Neural cell (in vitro differentiated cells): ENCODE results near the gene OR7C1.
"Not testable (repeated sequence)": the region's sequence is repeated elsewhere in the genome, so short reads cannot be mapped to it uniquely, and the experiment has no call there.

ENCODE experiments used
- POLR2AphosphoS5 ChIP-seq: IDR thresholded peaks from 2 replicates; pipeline ENCODE4 v1.6.1; 2012
- RAD21 ChIP-seq: fragments of 450-650 bp; conservative IDR thresholded peaks from 2 replicates; pipeline ENCODE4 v1.6.1; 2014; ENCODE audit warnings: antibody characterized with exemption, mild to moderate bottlenecking, moderate library complexity
- SMC3 ChIP-seq: fragments of 450-650 bp; conservative IDR thresholded peaks from 2 replicates; pipeline ENCODE4 v1.6.1; 2014; ENCODE audit warnings: antibody characterized with exemption, mild to moderate bottlenecking, moderate library complexity; ENCODE audit not compliant: poor library complexity
- TF ChIP-seq, protein P1 (sequence below): fragments of 450-650 bp; IDR thresholded peaks from 2 replicates; pipeline ENCODE4 v1.5.1; 2014; ENCODE audit warnings: antibody characterized with exemption, mild to moderate bottlenecking, moderate library complexity; ENCODE audit not compliant: poor library complexity, severe bottlenecking
- TF ChIP-seq, protein P2 (sequence below): IDR thresholded peaks from 2 replicates; pipeline ENCODE4 v1.6.1; 2012; ENCODE audit warnings: borderline replicate concordance

DNA sequence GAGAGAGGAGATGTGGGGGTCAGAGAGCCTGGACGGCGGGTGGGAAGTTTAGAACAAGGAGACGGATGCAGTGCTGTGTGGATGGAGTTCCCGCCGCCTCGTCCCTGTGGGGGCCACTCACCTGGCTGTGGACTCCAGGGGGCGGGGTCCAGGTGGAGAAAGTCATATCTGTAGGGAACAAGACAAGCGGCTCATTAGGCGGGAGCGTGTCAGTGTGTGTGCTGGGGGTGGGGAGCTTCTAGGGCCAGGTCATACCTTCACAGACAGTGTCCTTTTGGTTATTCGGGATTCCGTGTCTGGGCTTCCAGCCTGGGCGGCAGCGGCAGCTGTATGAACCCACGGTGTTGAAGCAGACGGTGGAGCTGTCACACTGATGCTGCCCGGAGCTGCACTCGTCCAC, 69.6 kb downstream of the OR7C1 start:
- not testable (repeated sequence) for TF ChIP-seq SMC3, POLR2AphosphoS5, RAD21
- TF ChIP-seq, protein P1, sequence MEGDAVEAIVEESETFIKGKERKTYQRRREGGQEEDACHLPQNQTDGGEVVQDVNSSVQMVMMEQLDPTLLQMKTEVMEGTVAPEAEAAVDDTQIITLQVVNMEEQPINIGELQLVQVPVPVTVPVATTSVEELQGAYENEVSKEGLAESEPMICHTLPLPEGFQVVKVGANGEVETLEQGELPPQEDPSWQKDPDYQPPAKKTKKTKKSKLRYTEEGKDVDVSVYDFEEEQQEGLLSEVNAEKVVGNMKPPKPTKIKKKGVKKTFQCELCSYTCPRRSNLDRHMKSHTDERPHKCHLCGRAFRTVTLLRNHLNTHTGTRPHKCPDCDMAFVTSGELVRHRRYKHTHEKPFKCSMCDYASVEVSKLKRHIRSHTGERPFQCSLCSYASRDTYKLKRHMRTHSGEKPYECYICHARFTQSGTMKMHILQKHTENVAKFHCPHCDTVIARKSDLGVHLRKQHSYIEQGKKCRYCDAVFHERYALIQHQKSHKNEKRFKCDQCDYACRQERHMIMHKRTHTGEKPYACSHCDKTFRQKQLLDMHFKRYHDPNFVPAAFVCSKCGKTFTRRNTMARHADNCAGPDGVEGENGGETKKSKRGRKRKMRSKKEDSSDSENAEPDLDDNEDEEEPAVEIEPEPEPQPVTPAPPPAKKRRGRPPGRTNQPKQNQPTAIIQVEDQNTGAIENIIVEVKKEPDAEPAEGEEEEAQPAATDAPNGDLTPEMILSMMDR, result not testable (repeated sequence)
- TF ChIP-seq, protein P2, sequence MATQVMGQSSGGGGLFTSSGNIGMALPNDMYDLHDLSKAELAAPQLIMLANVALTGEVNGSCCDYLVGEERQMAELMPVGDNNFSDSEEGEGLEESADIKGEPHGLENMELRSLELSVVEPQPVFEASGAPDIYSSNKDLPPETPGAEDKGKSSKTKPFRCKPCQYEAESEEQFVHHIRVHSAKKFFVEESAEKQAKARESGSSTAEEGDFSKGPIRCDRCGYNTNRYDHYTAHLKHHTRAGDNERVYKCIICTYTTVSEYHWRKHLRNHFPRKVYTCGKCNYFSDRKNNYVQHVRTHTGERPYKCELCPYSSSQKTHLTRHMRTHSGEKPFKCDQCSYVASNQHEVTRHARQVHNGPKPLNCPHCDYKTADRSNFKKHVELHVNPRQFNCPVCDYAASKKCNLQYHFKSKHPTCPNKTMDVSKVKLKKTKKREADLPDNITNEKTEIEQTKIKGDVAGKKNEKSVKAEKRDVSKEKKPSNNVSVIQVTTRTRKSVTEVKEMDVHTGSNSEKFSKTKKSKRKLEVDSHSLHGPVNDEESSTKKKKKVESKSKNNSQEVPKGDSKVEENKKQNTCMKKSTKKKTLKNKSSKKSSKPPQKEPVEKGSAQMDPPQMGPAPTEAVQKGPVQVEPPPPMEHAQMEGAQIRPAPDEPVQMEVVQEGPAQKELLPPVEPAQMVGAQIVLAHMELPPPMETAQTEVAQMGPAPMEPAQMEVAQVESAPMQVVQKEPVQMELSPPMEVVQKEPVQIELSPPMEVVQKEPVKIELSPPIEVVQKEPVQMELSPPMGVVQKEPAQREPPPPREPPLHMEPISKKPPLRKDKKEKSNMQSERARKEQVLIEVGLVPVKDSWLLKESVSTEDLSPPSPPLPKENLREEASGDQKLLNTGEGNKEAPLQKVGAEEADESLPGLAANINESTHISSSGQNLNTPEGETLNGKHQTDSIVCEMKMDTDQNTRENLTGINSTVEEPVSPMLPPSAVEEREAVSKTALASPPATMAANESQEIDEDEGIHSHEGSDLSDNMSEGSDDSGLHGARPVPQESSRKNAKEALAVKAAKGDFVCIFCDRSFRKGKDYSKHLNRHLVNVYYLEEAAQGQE, result not testable (repeated sequence)
